IMR-90 (cell line): Measurements from ENCODE around the gene ALPK3. TPM values are rescaled to one million over a fixed set of nuclear protein-coding genes. Genes with fewer than 3 reads are reported as not detected.

Experiments used
- ATAC-seq: fragments of 200-7000 bp; cut with Tn5 transposase; 2 replicates; pipeline ENCODE4 v1.9.1; 2020; ENCODE audit warnings: low read depth, mild to moderate bottlenecking, moderate library complexity
- BruUV-seq: library from RNA; stranded (reverse); fragments of 400-500 nt; replicated peaks from 2 replicates; lab custom pipeline; 2021; lab: Mats Ljungman, UMichigan
- CTCF ChIA-PET: fragments of 300-600 bp; formaldehyde crosslinking; extraction: SDS; loops from one replicate; lab custom pipeline; 2021; ENCODE audit warnings: antibody characterized with exemption; lab: Yijun Ruan, JAX
- POLR2A ChIA-PET: fragments of 300-600 bp; sonication (Branson Sonifier 250); formaldehyde crosslinking; loops from one replicate; lab custom pipeline; 2022; ENCODE audit warnings: antibody characterized with exemption; ENCODE audit not compliant: unreplicated experiment; lab: Charles Lee
- DNase-seq: peaks from one replicate; pipeline ENCODE4 v3.0.0; 2013
- H2AFZ ChIP-seq: replicated peaks from 2 replicates; pipeline ENCODE3; 2013; ENCODE audit warnings: low read length, mild to moderate bottlenecking; ENCODE audit not compliant: poor library complexity
- H2AK5ac ChIP-seq: 2 replicates; pipeline ENCODE4 v1.6.1; 2013; ENCODE audit warnings: low read depth, low read length, inconsistent platforms
- H2AK9ac ChIP-seq: replicated peaks from 2 replicates; pipeline ENCODE3; 2013; ENCODE audit warnings: mild to moderate bottlenecking, low read depth, low read length, moderate library complexity; ENCODE audit not compliant: poor library complexity
- H2BK120ac ChIP-seq: 2 replicates; pipeline ENCODE4 v1.6.1; 2013; ENCODE audit warnings: low read depth, low read length, inconsistent platforms
- H2BK15ac ChIP-seq: 3 replicates; pipeline ENCODE4 v1.6.1; 2013; ENCODE audit warnings: low read depth, low read length, inconsistent platforms
- H2BK20ac ChIP-seq: 2 replicates; pipeline ENCODE4 v1.6.1; 2013; ENCODE audit warnings: low read depth, mild to moderate bottlenecking, inconsistent platforms, low read length, moderate library complexity
- H2BK5ac ChIP-seq: 2 replicates; pipeline ENCODE4 v1.6.1; 2013; ENCODE audit warnings: mild to moderate bottlenecking, low read depth, low read length, inconsistent platforms; ENCODE audit not compliant: poor library complexity, severe bottlenecking
- H3K14ac ChIP-seq: replicated peaks from 2 replicates; pipeline ENCODE4 v1.6.1; 2013; ENCODE audit warnings: low read depth, low read length, inconsistent platforms
- H3K18ac ChIP-seq: 2 replicates; pipeline ENCODE4 v1.6.1; 2013; ENCODE audit warnings: low read depth, low read length, control low read depth
- H3K23ac ChIP-seq: 2 replicates; pipeline ENCODE4 v1.6.1; 2013; ENCODE audit warnings: low read depth, low read length, inconsistent platforms
- H3K27ac ChIP-seq: 2 replicates; pipeline ENCODE4 v1.5.1; 2013; ENCODE audit warnings: mild to moderate bottlenecking, control low read depth, low read length; ENCODE audit not compliant: insufficient read depth
- H3K27me3 ChIP-seq: 2 replicates; pipeline ENCODE4 v1.6.1; 2013; ENCODE audit warnings: low read length; ENCODE audit not compliant: control insufficient read depth, insufficient read depth
- H3K36me3 ChIP-seq: 2 replicates; pipeline ENCODE4 v1.6.1; 2013; ENCODE audit warnings: low read length, mixed read lengths; ENCODE audit not compliant: control insufficient read depth, insufficient read depth
- H3K4ac ChIP-seq: 2 replicates; pipeline ENCODE4 v1.6.1; 2013; ENCODE audit warnings: low read depth, low read length, inconsistent platforms
- H3K4me1 ChIP-seq: 2 replicates; pipeline ENCODE4 v1.6.1; 2013; ENCODE audit warnings: low read length, mixed read lengths; ENCODE audit not compliant: control insufficient read depth, insufficient read depth
- H3K4me2 ChIP-seq: 2 replicates; pipeline ENCODE4 v1.6.1; 2013; ENCODE audit warnings: low read depth, mild to moderate bottlenecking, control low read depth, low read length, moderate library complexity
- H3K4me3 ChIP-seq: 2 replicates; pipeline ENCODE4 v1.5.1; 2013; ENCODE audit warnings: low read depth, mild to moderate bottlenecking, control low read depth, low read length, moderate library complexity; ENCODE audit not compliant: insufficient read depth
- H3K56ac ChIP-seq: 2 replicates; pipeline ENCODE4 v1.6.1; 2013; ENCODE audit warnings: low read length, inconsistent platforms; ENCODE audit not compliant: insufficient read depth; ENCODE audit errors: extremely low read depth
- H3K79me1 ChIP-seq, 2 experiments: 2 replicates each; pipeline ENCODE4 v1.6.1; 2013; ENCODE audit warnings: low read length in 2 of 2, inconsistent platforms in 1 of 2, low read depth in 1 of 2
- H3K9ac ChIP-seq: 2 replicates; pipeline ENCODE4 v1.6.1; 2013; ENCODE audit warnings: low read depth, low read length, control low read depth
- H3K9me1 ChIP-seq: 2 replicates; pipeline ENCODE4 v1.6.1; 2013; ENCODE audit warnings: low read length, inconsistent platforms; ENCODE audit not compliant: insufficient read depth
- H3K9me3 ChIP-seq: 2 replicates; pipeline ENCODE4 v1.6.1; 2013; ENCODE audit warnings: low read length; ENCODE audit not compliant: control insufficient read depth, insufficient read depth
- H4K20me1 ChIP-seq: 2 replicates; pipeline ENCODE4 v1.6.1; 2013; ENCODE audit warnings: low read length, inconsistent platforms; ENCODE audit not compliant: insufficient read depth
- H4K5ac ChIP-seq: 2 replicates; pipeline ENCODE4 v1.6.1; 2013; ENCODE audit warnings: mild to moderate bottlenecking, low read depth, low read length, control low read depth
- H4K8ac ChIP-seq, 2 experiments: 2 replicates each; pipeline ENCODE4 v1.6.1; 2013; ENCODE audit warnings: low read depth in 2 of 2, low read length in 2 of 2, control low read depth in 1 of 2, inconsistent platforms in 1 of 2
- H4K91ac ChIP-seq: 2 replicates; pipeline ENCODE4 v1.6.1; 2013; ENCODE audit warnings: low read depth, low read length, inconsistent platforms; ENCODE audit not compliant: insufficient read depth
- BHLHE40 ChIP-seq: fragments of 150-350 bp; IDR thresholded peaks from 2 replicates; pipeline ENCODE4 v1.6.1; 2016; ENCODE audit warnings: mild to moderate bottlenecking, low read depth, low read length
- CEBPB ChIP-seq: IDR thresholded peaks from 2 replicates; pipeline ENCODE4 v1.6.1; 2012; ENCODE audit warnings: low read depth, low read length, improper control_type of control experiment
- CHD1 ChIP-seq: IDR thresholded peaks from 2 replicates; pipeline ENCODE4 v1.6.1; 2012; ENCODE audit warnings: low read depth, low read length, improper control_type of control experiment
- ELK1 ChIP-seq: fragments of 150-350 bp; IDR thresholded peaks from 2 replicates; pipeline ENCODE4 v1.6.1; 2016; ENCODE audit warnings: low read depth, mild to moderate bottlenecking, low read length, moderate library complexity, borderline replicate concordance
- FOS ChIP-seq: fragments of 150-350 bp; IDR thresholded peaks from 2 replicates; pipeline ENCODE4 v1.6.1; 2016; ENCODE audit warnings: low read depth, low read length
- MAFK ChIP-seq: IDR thresholded peaks from 2 replicates; pipeline ENCODE4 v1.6.1; 2012; ENCODE audit warnings: low read depth, low read length, improper control_type of control experiment
- MAZ ChIP-seq: IDR thresholded peaks from 2 replicates; pipeline ENCODE4 v1.6.1; 2012; ENCODE audit warnings: low read depth, mild to moderate bottlenecking, low read length, improper control_type of control experiment, moderate library complexity, borderline replicate concordance
- MXI1 ChIP-seq: IDR thresholded peaks from 2 replicates; pipeline ENCODE4 v1.6.1; 2012; ENCODE audit warnings: low read depth, mild to moderate bottlenecking, low read length, moderate library complexity, borderline replicate concordance
- NFE2L2 ChIP-seq: fragments of 150-350 bp; IDR thresholded peaks from 2 replicates; pipeline ENCODE4 v1.6.1; 2016; ENCODE audit warnings: low read depth, mild to moderate bottlenecking, low read length
- POLR2A ChIP-seq: IDR thresholded peaks from 2 replicates; pipeline ENCODE4 v1.6.1; 2012; ENCODE audit warnings: mild to moderate bottlenecking, low read depth, low read length
- RAD21 ChIP-seq: IDR thresholded peaks from 2 replicates; pipeline ENCODE4 v1.6.1; 2012; ENCODE audit warnings: low read length, improper control_type of control experiment
- RCOR1 ChIP-seq: IDR thresholded peaks from 2 replicates; pipeline ENCODE4 v1.6.1; 2012; ENCODE audit warnings: mild to moderate bottlenecking, low read length, improper control_type of control experiment; ENCODE audit not compliant: insufficient replicate concordance
- SMC3 ChIP-seq: fragments of 150-350 bp; IDR thresholded peaks from 2 replicates; pipeline ENCODE4 v1.6.1; 2016; ENCODE audit warnings: low read depth, mild to moderate bottlenecking, antibody characterized with exemption, low read length, moderate library complexity
- USF2 ChIP-seq: fragments of 150-350 bp; IDR thresholded peaks from 2 replicates; pipeline ENCODE4 v1.6.1; 2017; ENCODE audit warnings: mild to moderate bottlenecking, antibody characterized with exemption, low read length, low read depth
- WGBS, 2 experiments: methylation state at CpG; one replicate each; pipeline versions ENCODE4 v1.1.5 to v1.1.7; 2013; ENCODE audit warnings: missing lambda C conversion rate in 2 of 2; ENCODE audit not compliant: insufficient read length in 1 of 2; ENCODE audit errors: extremely low coverage in 2 of 2; 5-methylcytosine and 5-hydroxymethylcytosine counted together
- dilution Hi-C: fragments of 300-500 bp; cut with HindIII; formaldehyde crosslinking; loops from one replicate; pipeline ENCODE4 v1.14.3; 2018; ENCODE audit warnings: low sequenced_read_pairs; ENCODE audit not compliant: unreplicated experiment
- in situ Hi-C: fragments of 300-500 bp; cut with MboI; formaldehyde crosslinking; loops from 3 replicates; pipeline ENCODE4 v1.14.3; 2019; ENCODE audit warnings: low sequenced_read_pairs, inconsistent platforms, mixed read lengths
- intact Hi-C: fragments of 100-400 bp; cut with micrococcal nuclease; formaldehyde crosslinking; loops from 2 replicates; pipeline ENCODE4 v1.10.0; 2022
- polyA plus RNA-seq, 3 experiments: library from polyadenylated mRNA; depleted of rRNA; stranded (reverse); fragments of >200 nt; gene quantifications; 2 replicates each; pipeline ENCODE4 v1.2.3, GENCODE V29; 2012; ENCODE audit warnings: low replicate concordance in 1 of 3
- total RNA-seq: library from RNA; depleted of rRNA; stranded (reverse); fragments of >200 nt; gene quantifications from 2 replicates; pipeline ENCODE4 v1.2.3, GENCODE V29; 2012

The ALPK3 gene
- total and polyA plus RNA-seq, 2 of the 4 experiments (the other 2 are of a cell fraction): under 0.01 to 0.26 TPM

DNA sequence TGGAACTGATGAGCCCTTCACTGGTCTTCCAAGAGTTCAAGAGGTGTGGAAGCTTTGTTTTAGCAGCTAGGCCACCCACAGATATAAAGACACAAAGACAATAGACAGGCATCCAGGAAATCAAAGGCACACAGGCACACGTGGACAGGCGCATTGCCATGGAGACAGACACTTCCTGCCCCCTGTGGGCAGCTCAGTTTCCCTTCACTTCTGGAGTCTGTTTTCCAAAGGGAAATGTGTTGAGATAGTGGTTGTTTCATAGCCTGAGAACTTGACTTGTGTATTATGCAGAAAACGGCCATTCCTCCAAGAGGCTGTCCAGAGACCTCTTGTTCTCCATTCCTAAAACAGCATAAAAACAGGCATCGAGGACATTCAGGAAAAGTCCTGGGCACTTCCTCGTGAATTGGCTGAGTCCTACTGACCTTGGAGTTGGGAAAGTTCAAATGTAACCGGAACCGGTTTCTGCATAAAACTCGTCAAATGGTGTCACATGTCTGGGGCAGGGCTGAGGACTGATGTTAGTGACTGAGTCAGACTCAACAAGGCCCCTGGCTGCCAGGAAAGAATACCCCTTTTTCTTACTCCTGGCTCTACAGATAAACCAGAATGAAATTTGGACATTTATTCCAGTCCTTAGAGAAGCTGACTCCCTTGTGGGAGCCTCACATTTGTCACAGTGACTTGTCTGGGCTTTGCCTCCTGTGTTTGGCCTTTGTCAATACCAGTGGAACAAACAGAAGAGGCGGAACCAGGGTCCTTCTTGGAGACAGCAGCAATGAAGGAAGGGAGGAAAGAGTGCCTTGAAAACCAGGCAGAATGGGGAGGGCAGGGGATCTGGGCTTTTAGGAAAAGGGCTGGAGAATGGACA lies 1.3 kb downstream of the ALPK3 start:
- Histone ChIP-seq H3K9me1 (no peaks in the 10 kb centered on the region), H2BK15ac (0 out of 3 replicates have a peak overlapping the region, but pooled peaks have one; percentile 16), H3K9me3 (no peaks in the 10 kb centered on the region), H2BK20ac (no peak overlapping the region), H3K14ac (no peak overlapping the region), H3K79me1 (no peaks in the 10 kb centered on the region), H3K4me3 (no peak overlapping the region), H3K56ac (no peak overlapping the region), H4K8ac (peak overlapping the region in 1 of 2 experiments; percentile 60; a peak in 2 of 4 replicates), H2AFZ (peak overlapping the region; percentile 67), H3K23ac (peak overlapping the region; percentile 7; the same call in 1 of the 2 replicates), H3K9ac (no peak overlapping the region), H4K5ac (no peak overlapping the region), H2AK9ac (peak overlapping the region; percentile 44), H3K4me1 (no peaks in the 10 kb centered on the region), H2BK120ac (no peak overlapping the region), H3K4me2 (no peak overlapping the region), H4K91ac (no peak overlapping the region), H3K36me3 (no peaks in the 10 kb centered on the region), H3K27me3 (peaks cover 8% of the 10 kb centered on the region; the same call in 1 of the 2 replicates), H4K20me1 (no peaks in the 10 kb centered on the region), H3K4ac (no peak overlapping the region), H2BK5ac (no peak overlapping the region), H2AK5ac (no peak overlapping the region), H3K18ac (no peak overlapping the region), H3K27ac (no peak overlapping the region)
- CTCF ChIA-PET: interaction anchor here (0.5 to 0.7 kb wide), 2 partner anchors 12 to 218 kb away, joined by 3 to 6 read pairs; no protein-coding TSS in a partner anchor
- BruUV-seq: no TSS peak
- in situ Hi-C loops (no loop called here), intact Hi-C loops (no loop called here), dilution Hi-C loops (no loop called here)
- ATAC-seq (no peak), DNase-seq (peak; percentile 14)
- 65% methylated on average over 4 of the region's 9 CpGs; no CpG with 5 or more reads in 1 of the 2 experiments for WGBS, 2 experiments
- POLR2A ChIA-PET: no interaction called here
- no peak for TF ChIP-seq FOS
- TF ChIP-seq ELK1: no peak
- no peak for TF ChIP-seq MXI1
- no peak for TF ChIP-seq CHD1
- TF ChIP-seq POLR2A: no peak
- no peak for TF ChIP-seq MAZ
- no peak for TF ChIP-seq CEBPB
- no peak for TF ChIP-seq BHLHE40
- TF ChIP-seq RCOR1: no peak
- no peak for TF ChIP-seq SMC3
- TF ChIP-seq USF2: no peak; the same call in 1 of the 2 replicates
- no peak for TF ChIP-seq NFE2L2
- no peak for TF ChIP-seq MAFK
- no peak for TF ChIP-seq RAD21
